SJCRH30 (cell line): ENCODE data around the gene KRTAP27-1. TPM values are rescaled to one million over a fixed set of nuclear protein-coding genes. Genes with fewer than 3 reads are reported as not detected.

Source experiments
- DNase-seq, 2 experiments: peaks; one replicate each; pipeline ENCODE4 v3.0.0-alpha.2; 2015 to 2020
- H3K27ac ChIP-seq: fragments of 250-450 bp; sonication (Bioruptor Pico); 2 replicates; pipeline ENCODE4 v1.5.1; 2020; ENCODE audit warnings: mild to moderate bottlenecking, moderate library complexity
- H3K27me3 ChIP-seq: fragments of 250-450 bp; sonication (Bioruptor Pico); 2 replicates; pipeline ENCODE4 v1.5.1; 2020; ENCODE audit warnings: mild to moderate bottlenecking, moderate library complexity
- H3K36me3 ChIP-seq: fragments of 250-450 bp; sonication (Bioruptor Pico); 2 replicates; pipeline ENCODE4 v1.5.1; 2020; ENCODE audit warnings: mild to moderate bottlenecking, moderate library complexity
- H3K4me1 ChIP-seq: fragments of 250-450 bp; sonication (Bioruptor Pico); 2 replicates; pipeline ENCODE4 v1.5.1; 2020; ENCODE audit warnings: mild to moderate bottlenecking, moderate library complexity
- H3K4me3 ChIP-seq: fragments of 250-450 bp; sonication (Bioruptor Pico); 2 replicates; pipeline ENCODE4 v1.5.1; 2020; ENCODE audit warnings: mild to moderate bottlenecking, moderate library complexity
- H3K9me3 ChIP-seq: fragments of 250-450 bp; sonication (Bioruptor Pico); replicated peaks from 2 replicates; pipeline ENCODE4 v1.5.1; 2020; ENCODE audit warnings: mild to moderate bottlenecking, moderate library complexity
- total RNA-seq: library from RNA; depleted of rRNA; stranded (reverse); fragments of >200 nt; shearing (Covaris generic); gene quantifications from 2 replicates; pipeline ENCODE4 v1.2.3, GENCODE V29; 2014; rRNA removed

Gene KRTAP27-1
- total RNA-seq, 1 experiment from 2014 or later: not detected

- Histone ChIP-seq H3K27ac (no peak overlapping the region), H3K36me3 (no peaks in the 10 kb centered on the region), H3K9me3 (no peaks in the 10 kb centered on the region), H3K4me1 (no peaks in the 10 kb centered on the region), H3K27me3 (no peaks in the 10 kb centered on the region), H3K4me3 (no peak overlapping the region)
- no peak for DNase-seq
Observed at GRCh38 chr21:30332681-30333080, 4.8 kb downstream of the KRTAP27-1 start.

- Histone ChIP-seq H3K27ac (no peak overlapping the region), H3K27me3 (no peaks in the 10 kb centered on the region), H3K36me3 (no peaks in the 10 kb centered on the region), H3K4me1 (no peaks in the 10 kb centered on the region), H3K4me3 (no peak overlapping the region), H3K9me3 (no peaks in the 10 kb centered on the region)
- DNase-seq: no peak
Observed at GRCh38 chr21:30329203-30329875, 8.2 kb downstream of the KRTAP27-1 start.

DNA sequence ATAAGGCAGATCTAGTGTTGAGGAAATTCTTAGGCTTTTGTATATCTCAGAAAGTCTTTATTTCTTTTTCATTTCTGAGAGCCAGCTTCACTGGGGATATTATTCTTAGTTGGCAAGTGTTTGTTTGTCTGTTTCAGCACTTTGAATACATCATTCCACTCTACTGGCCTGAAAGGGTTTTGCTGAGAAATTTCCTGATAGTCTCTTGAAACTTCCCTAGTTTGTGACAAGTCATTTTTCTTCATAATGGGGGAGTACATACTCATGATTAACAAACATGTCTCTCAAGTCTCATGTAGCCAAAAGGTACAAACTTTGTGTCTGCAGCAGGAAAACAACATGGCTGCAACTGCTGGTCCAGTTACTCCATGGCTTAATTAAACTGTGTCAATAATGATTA, 11.1 kb downstream of the KRTAP27-1 start:
- no peak for DNase-seq

GRCh38 chr21:30320215-30320614, 17.3 kb downstream of the KRTAP27-1 start, which contains the start of gene KRTAP26-1:
Gene KRTAP26-1 (minus strand): TSS chr21:30320315. CDS start chr21:30320035, 280 bp downstream.
- H3K4me1 ChIP-seq: no peaks in the 10 kb centered on the region
- H3K9me3 ChIP-seq: no peaks in the 10 kb centered on the region
- no peaks in the 10 kb centered on the region for H3K27me3 ChIP-seq
- DNase-seq: no peak
- H3K27ac ChIP-seq: no peak within 1 kb of the TSS
- no peak within 1 kb of the TSS for H3K4me3 ChIP-seq
- no peaks in the 10 kb centered on the region for H3K36me3 ChIP-seq

More for the DNA sequence above, 11.1 kb downstream of the KRTAP27-1 start:
- Histone ChIP-seq H3K27me3 (no peaks in the 10 kb centered on the region), H3K4me1 (no peaks in the 10 kb centered on the region), H3K27ac (no peak overlapping the region), H3K4me3 (no peak overlapping the region), H3K36me3 (no peaks in the 10 kb centered on the region), H3K9me3 (no peaks in the 10 kb centered on the region)

- Histone ChIP-seq H3K27ac (no peak overlapping the region), H3K27me3 (no peaks in the 10 kb centered on the region), H3K9me3 (no peaks in the 10 kb centered on the region), H3K36me3 (no peaks in the 10 kb centered on the region), H3K4me1 (no peaks in the 10 kb centered on the region), H3K4me3 (no peak overlapping the region)
- no peak for DNase-seq
Observed at GRCh38 chr21:30315701-30316100, 21.8 kb downstream of the KRTAP27-1 start.

DNA sequence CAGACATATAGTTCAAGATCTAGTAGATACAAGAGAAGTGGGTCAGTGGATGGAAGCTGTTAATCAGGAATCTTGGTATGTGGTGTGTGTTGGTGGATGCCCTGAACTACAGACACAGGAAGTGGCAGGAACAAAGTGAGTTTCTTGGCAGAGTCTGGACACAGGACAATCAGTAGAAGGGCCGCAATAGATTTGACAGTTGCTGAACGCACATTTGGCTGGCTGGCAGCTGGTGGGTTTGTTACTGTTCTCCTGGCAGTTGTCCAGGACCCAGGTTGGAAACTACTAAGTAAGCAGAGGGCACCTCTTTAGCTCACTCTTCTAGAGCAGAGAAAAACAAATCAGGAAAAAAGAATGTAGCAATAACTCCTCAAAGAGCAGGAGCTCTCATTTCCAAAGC, 30.6 kb downstream of the KRTAP27-1 start:
- H3K4me3 ChIP-seq: no peak overlapping the region
- no peaks in the 10 kb centered on the region for H3K4me1 ChIP-seq
- peak in 1 of 2 experiments; percentile 9 for DNase-seq
- no peaks in the 10 kb centered on the region for H3K27me3 ChIP-seq
- no peak overlapping the region for H3K27ac ChIP-seq
- H3K36me3 ChIP-seq: no peaks in the 10 kb centered on the region
- no peaks in the 10 kb centered on the region for H3K9me3 ChIP-seq

DNA sequence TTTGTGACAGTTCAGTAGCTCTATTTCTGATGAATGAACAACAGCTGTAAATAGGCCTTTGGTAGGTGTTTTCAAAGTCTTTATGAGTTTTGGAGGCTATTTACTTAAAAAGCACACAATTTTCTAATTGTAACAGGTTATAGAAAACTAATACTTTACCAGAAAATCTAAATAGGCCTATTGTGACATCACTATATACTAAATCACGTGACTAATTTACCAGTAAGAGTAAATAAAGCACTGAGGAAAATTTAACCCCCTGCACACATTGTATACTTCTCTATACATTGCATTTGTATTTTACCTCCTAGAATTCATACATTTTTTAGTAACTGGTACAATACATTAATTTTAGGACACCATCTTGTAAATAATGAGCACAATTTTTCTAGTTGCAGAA, 32.4 kb downstream of the KRTAP27-1 start:
- Histone ChIP-seq H3K36me3 (no peaks in the 10 kb centered on the region), H3K27ac (no peak overlapping the region), H3K4me1 (no peaks in the 10 kb centered on the region), H3K9me3 (no peaks in the 10 kb centered on the region), H3K27me3 (no peaks in the 10 kb centered on the region), H3K4me3 (no peak overlapping the region)
- DNase-seq: no peak

DNA sequence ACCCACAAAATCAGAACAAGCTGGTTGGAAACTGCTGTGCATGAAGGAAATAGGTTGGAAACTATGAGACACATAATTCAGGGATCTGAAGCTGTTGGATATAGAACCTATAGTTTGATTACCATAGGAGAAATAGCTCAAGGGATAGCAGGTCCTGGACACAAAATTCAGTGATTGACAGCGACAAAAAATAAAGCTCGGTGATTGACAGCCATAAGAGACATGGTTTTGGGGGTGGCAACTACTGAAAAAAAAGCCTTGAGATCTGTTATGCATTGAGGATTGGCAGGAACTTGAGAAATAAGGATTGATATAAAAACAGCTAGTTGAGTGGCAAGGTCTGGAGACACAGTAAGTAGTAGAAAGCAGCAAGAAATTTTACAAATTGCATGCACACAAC, 48.3 kb downstream of the KRTAP27-1 start, which contains the start of gene KRTAP25-1:
Gene KRTAP25-1 (minus strand): TSS at position 300 of the 400 bp plus-strand sequence. CDS start 24 bp downstream, at position 276.
- no peaks in the 10 kb centered on the region for H3K36me3 ChIP-seq
- H3K27me3 ChIP-seq: peaks cover 7% of the 10 kb centered on the region; the same call in 1 of the 2 replicates

More for the DNA sequence above, 48.3 kb downstream of the KRTAP27-1 start, which contains the start of gene KRTAP25-1:
- no peak within 1 kb of the TSS for H3K27ac ChIP-seq
- H3K9me3 ChIP-seq: no peaks in the 10 kb centered on the region
- DNase-seq: no peak
- no peak within 1 kb of the TSS for H3K4me3 ChIP-seq
- no peaks in the 10 kb centered on the region for H3K4me1 ChIP-seq

Other genes starting within 250 kb of the KRTAP27-1 start
- not detected in 2 replicates for gene CLDN17, start 170.9 kb downstream of the KRTAP27-1 start, total RNA-seq
- not detected in 2 replicates for gene CLDN8, start 121.6 kb downstream of the KRTAP27-1 start, total RNA-seq
- gene KRTAP24-1, start 54.7 kb downstream of the KRTAP27-1 start, total RNA-seq: not detected in 2 replicates
- gene KRTAP25-1, start 48.2 kb downstream of the KRTAP27-1 start, total RNA-seq: not detected in 2 replicates
- not detected in 2 replicates for gene KRTAP26-1, start 17.4 kb downstream of the KRTAP27-1 start, total RNA-seq
- not detected in 2 replicates for gene KRTAP23-1, start 10.9 kb upstream of the KRTAP27-1 start, total RNA-seq
- not detected in 2 replicates for gene KRTAP13-2, start 34.6 kb upstream of the KRTAP27-1 start, total RNA-seq
- gene KRTAP13-1, start 58.3 kb upstream of the KRTAP27-1 start, total RNA-seq: not detected in 2 replicates
- not detected in 2 replicates for gene KRTAP13-3, start 88.2 kb upstream of the KRTAP27-1 start, total RNA-seq
- not detected in 2 replicates for gene KRTAP13-4, start 92.5 kb upstream of the KRTAP27-1 start, total RNA-seq
- not detected in 2 replicates for gene KRTAP15-1, start 102.6 kb upstream of the KRTAP27-1 start, total RNA-seq
- not detected in 2 replicates for gene KRTAP19-1, start 142.7 kb upstream of the KRTAP27-1 start, total RNA-seq
- gene KRTAP19-2, start 149.7 kb upstream of the KRTAP27-1 start, total RNA-seq: not detected in 2 replicates
- not detected in 2 replicates for gene KRTAP19-3, start 154.3 kb upstream of the KRTAP27-1 start, total RNA-seq
- not detected in 2 replicates for gene KRTAP19-4, start 159.5 kb upstream of the KRTAP27-1 start, total RNA-seq
- gene KRTAP19-5, start 164.4 kb upstream of the KRTAP27-1 start, total RNA-seq: not detected in 2 replicates
- not detected in 2 replicates for gene KRTAP19-6, start 204.2 kb upstream of the KRTAP27-1 start, total RNA-seq
- gene KRTAP19-7, start 223.6 kb upstream of the KRTAP27-1 start, total RNA-seq: not detected in 2 replicates